H9 (cell line): ENCODE measurements around the gene STK11. TPM values are rescaled to one million over a fixed set of nuclear protein-coding genes. Genes with fewer than 3 reads are reported as not detected.

Experiments
- DNase-seq: peaks from one replicate; pipeline ENCODE4 v3.0.0-alpha.2; 2017
- H2AFZ ChIP-seq: one replicate; pipeline ENCODE4 v1.6.1; 2013; ENCODE audit warnings: mild to moderate bottlenecking, low read length, control low read depth, moderate library complexity
- H2AK5ac ChIP-seq: 2 replicates; pipeline ENCODE4 v1.6.1; 2013; ENCODE audit warnings: low read length, control low read depth, mixed read lengths; ENCODE audit not compliant: insufficient read length
- H2BK120ac ChIP-seq: one replicate; pipeline ENCODE4 v1.6.1; 2013; ENCODE audit warnings: low read depth, mild to moderate bottlenecking, low read length, control low read depth, inconsistent platforms; ENCODE audit not compliant: poor library complexity, severe bottlenecking
- H2BK12ac ChIP-seq: 2 replicates; pipeline ENCODE4 v1.6.1; 2013; ENCODE audit warnings: low read length, control low read depth, mixed read lengths, low read depth; ENCODE audit not compliant: insufficient read length
- H2BK15ac ChIP-seq: 2 replicates; pipeline ENCODE4 v1.6.1; 2013; ENCODE audit warnings: low read depth, low read length, control low read depth
- H2BK20ac ChIP-seq: one replicate; pipeline ENCODE4 v1.6.1; 2013; ENCODE audit warnings: low read depth, mild to moderate bottlenecking, low read length, control low read depth, inconsistent platforms; ENCODE audit not compliant: poor library complexity, severe bottlenecking
- H2BK5ac ChIP-seq: 2 replicates; pipeline ENCODE4 v1.6.1; 2013; ENCODE audit warnings: low read length, control low read depth, mixed read lengths; ENCODE audit not compliant: insufficient read length
- H3K14ac ChIP-seq: 2 replicates; pipeline ENCODE4 v1.6.1; 2013; ENCODE audit warnings: low read length, control low read depth; ENCODE audit not compliant: insufficient read depth
- H3K18ac ChIP-seq: 2 replicates; pipeline ENCODE4 v1.6.1; 2013; ENCODE audit warnings: low read depth, mild to moderate bottlenecking, mixed read lengths, low read length, control low read depth; ENCODE audit not compliant: insufficient read length
- H3K23ac ChIP-seq: 2 replicates; pipeline ENCODE4 v1.6.1; 2013; ENCODE audit warnings: low read length, control low read depth, mixed read lengths, low read depth; ENCODE audit not compliant: insufficient read length
- H3K23me2 ChIP-seq: 2 replicates; pipeline ENCODE4 v1.6.1; 2013; ENCODE audit warnings: low read depth, mild to moderate bottlenecking, mixed read lengths, low read length, control low read depth; ENCODE audit not compliant: insufficient read length, poor library complexity, severe bottlenecking
- H3K27ac ChIP-seq: 2 replicates; pipeline ENCODE4 v1.5.1; 2013; ENCODE audit warnings: low read length, control low read depth, mixed read lengths, low read depth; ENCODE audit not compliant: insufficient read length
- H3K27me3 ChIP-seq: 2 replicates; pipeline ENCODE4 v1.6.1; 2013; ENCODE audit warnings: low read length, control low read depth, inconsistent platforms; ENCODE audit not compliant: insufficient read depth
- H3K4ac ChIP-seq: 2 replicates; pipeline ENCODE4 v1.6.1; 2013; ENCODE audit warnings: low read depth, mild to moderate bottlenecking, control low read depth, inconsistent platforms, low read length, moderate library complexity
- H3K4me1 ChIP-seq: 2 replicates; pipeline ENCODE4 v1.6.1; 2013; ENCODE audit warnings: low read length, control low read depth, inconsistent platforms; ENCODE audit not compliant: insufficient read depth
- H3K4me2 ChIP-seq: 2 replicates; pipeline ENCODE4 v1.6.1; 2013; ENCODE audit warnings: low read length, control low read depth, mixed read lengths; ENCODE audit not compliant: insufficient read length, insufficient read depth
- H3K56ac ChIP-seq: 2 replicates; pipeline ENCODE4 v1.6.1; 2013; ENCODE audit warnings: low read depth, mild to moderate bottlenecking, mixed read lengths, low read length, control low read depth; ENCODE audit not compliant: insufficient read length
- H3K79me1 ChIP-seq: 2 replicates; pipeline ENCODE4 v1.6.1; 2013; ENCODE audit warnings: low read depth, mild to moderate bottlenecking, moderate library complexity, low read length, control low read depth, inconsistent platforms; ENCODE audit not compliant: insufficient read depth, poor library complexity, severe bottlenecking
- H3K79me2 ChIP-seq: 2 replicates; pipeline ENCODE4 v1.6.1; 2013; ENCODE audit warnings: low read length, control low read depth, inconsistent platforms; ENCODE audit not compliant: insufficient read depth
- H3K9ac ChIP-seq: 2 replicates; pipeline ENCODE4 v1.6.1; 2013; ENCODE audit warnings: low read length, control low read depth, mixed read lengths; ENCODE audit not compliant: insufficient read length; ENCODE audit errors: extremely low read depth
- H3K9me3 ChIP-seq: one replicate; pipeline ENCODE4 v1.6.1; 2013; ENCODE audit warnings: low read depth, low read length, inconsistent platforms; ENCODE audit not compliant: control insufficient read depth
- H3T11ph ChIP-seq: one replicate; pipeline ENCODE4 v1.6.1; 2013; ENCODE audit warnings: mild to moderate bottlenecking, low read length, control low read depth, inconsistent platforms
- H4K20me1 ChIP-seq: one replicate; pipeline ENCODE4 v1.6.1; 2013; ENCODE audit not compliant: control insufficient read depth, insufficient read length, insufficient read depth
- H4K5ac ChIP-seq: 2 replicates; pipeline ENCODE4 v1.6.1; 2013; ENCODE audit warnings: low read depth, mild to moderate bottlenecking, mixed read lengths, low read length, control low read depth; ENCODE audit not compliant: insufficient read length
- H4K8ac ChIP-seq: replicated peaks from 2 replicates; pipeline ENCODE4 v1.6.1; 2013; ENCODE audit warnings: low read length, control low read depth, mixed read lengths, low read depth; ENCODE audit not compliant: insufficient read length
- H4K91ac ChIP-seq: 2 replicates; pipeline ENCODE4 v1.6.1; 2013; ENCODE audit warnings: low read depth, mild to moderate bottlenecking, moderate library complexity, mixed read lengths, low read length, control low read depth; ENCODE audit not compliant: insufficient read length
- H3K27ac Mint-ChIP-seq, 3 experiments: 2 replicates in 2 of 3; 3 replicates in 1 of 3; pipeline ENCODE4 v1.8.0; 2020 to 2021; ENCODE audit warnings: mixed read lengths in 3 of 3, mild to moderate bottlenecking in 1 of 3, moderate library complexity in 1 of 3
- H3K27me3 Mint-ChIP-seq: 2 replicates; pipeline ENCODE4 v1.8.0; 2021; ENCODE audit warnings: low read depth, mild to moderate bottlenecking, moderate library complexity, mixed read lengths
- H3K36me3 Mint-ChIP-seq, 3 experiments: 2 replicates in 2 of 3; 3 replicates in 1 of 3; pipeline ENCODE4 v1.8.0; 2020 to 2021; ENCODE audit warnings: low read depth in 3 of 3, mixed read lengths in 3 of 3; ENCODE audit not compliant: insufficient read depth in 1 of 3
- H3K4me1 Mint-ChIP-seq, 2 experiments: 2 replicates each; pipeline ENCODE4 v1.8.0; 2020; ENCODE audit warnings: mixed read lengths in 2 of 2
- H3K4me3 Mint-ChIP-seq, 2 experiments: 2 replicates in 1 of 2; 3 replicates in 1 of 2; pipeline ENCODE4 v1.8.0; 2020 to 2021; ENCODE audit warnings: mild to moderate bottlenecking in 2 of 2, mixed read lengths in 2 of 2, moderate library complexity in 1 of 2
- H3K9me3 Mint-ChIP-seq, 2 experiments: 2 replicates in 1 of 2; 3 replicates in 1 of 2; pipeline ENCODE4 v1.8.0; 2020; ENCODE audit warnings: mild to moderate bottlenecking in 2 of 2, mixed read lengths in 2 of 2, moderate library complexity in 1 of 2
- CTCF ChIP-seq: fragments of 200-600 bp; sonication (generic); conservative IDR thresholded peaks from 3 replicates; pipeline ENCODE4 v1.8.0; 2021; ENCODE audit warnings: antibody characterized with exemption, mild to moderate bottlenecking
- WGBS: extraction: QIAGEN DNeasy Blood & Tissue Kit; methylation state at CpG from one replicate; pipeline ENCODE4 v1.1.7; 2013; ENCODE audit warnings: missing lambda C conversion rate, low lambda C conversion rate, mixed read lengths; ENCODE audit not compliant: insufficient read length; ENCODE audit errors: extremely low coverage; 5-methylcytosine and 5-hydroxymethylcytosine counted together
- total RNA-seq: library from RNA; stranded (reverse); gene quantifications from 2 replicates; pipeline ENCODE4 v1.2.1, GENCODE V29; 2021

Gene STK11
- total RNA-seq, 1 experiment from 2014 or later, result 74.3 TPM

GRCh38 chr19:1163283-1163933 is 42.2 kb upstream of the STK11 start:
- DNase-seq, result no peak
- Mint-ChIP-seq H3K9me3 (no peaks in the 10 kb centered on the region), H3K4me3 (no peak overlapping the region; a peak in 1 of 5 replicates), H3K4me1 (peaks cover 9 to 12% of the 10 kb centered on the region in 2 experiments), H3K27ac (no peak overlapping the region; a peak in 1 of 7 replicates), H3K36me3 (peaks cover 0 to 4% (median 1%) of the 10 kb centered on the region in 3 experiments; a peak in 3 of 7 replicates), H3K27me3 (no peaks in the 10 kb centered on the region; the same call in 1 of the 2 replicates)
- Histone ChIP-seq H3K56ac (no peak overlapping the region), H3K4me1 (no peaks in the 10 kb centered on the region), H3T11ph (no peak overlapping the region), H3K9me3 (no peaks in the 10 kb centered on the region), H2BK15ac (no peak overlapping the region), H3K14ac (no peak overlapping the region), H2BK20ac (no peak overlapping the region), H3K27me3 (no peaks in the 10 kb centered on the region), H2AK5ac (no peak overlapping the region), H2BK5ac (no peak overlapping the region), H3K9ac (no peak overlapping the region), H2BK120ac (no peak overlapping the region), H4K20me1 (no peaks in the 10 kb centered on the region), H3K4me2 (no peak overlapping the region), H3K23me2 (no peaks in the 10 kb centered on the region), H2AFZ (no peak overlapping the region), H2BK12ac (no peak overlapping the region), H3K4ac (no peak overlapping the region), H4K91ac (no peak overlapping the region), H3K18ac (no peak overlapping the region), H4K8ac (no peak overlapping the region), H3K23ac (no peak overlapping the region), H4K5ac (no peak overlapping the region), H3K79me1 (peaks cover 8% of the 10 kb centered on the region), H3K79me2 (no peaks in the 10 kb centered on the region; the same call in 1 of the 2 replicates), H3K27ac (no peak overlapping the region)
- no CpG with 5 or more reads among the region's 41 CpGs for WGBS
- no peak for TF ChIP-seq CTCF
